ENCODE data around the gene GRWD1.
"Not testable (repeated sequence)": the region's sequence is repeated elsewhere in the genome, so short reads cannot be mapped to it uniquely, and the experiment has no call there.

Gene GRWD1

GRCh38 chr19:48481846-48482639, 36.3 kb downstream of the GRWD1 start:
- TF ChIP-seq CTCF (conservative IDR thresholded peaks at IDR 0.05) = no peak
- H3K27ac ChIP-seq = peak overlapping the region; percentile 50

- TF ChIP-seq CTCF (conservative IDR thresholded peaks at IDR 0.05) = no peak
- H3K27ac ChIP-seq = no peak overlapping the region
Measured at GRCh38 chr19:48483301-48483700, 37.5 kb downstream of the GRWD1 start.

GRCh38 chr19:48484247-48484893, 38.6 kb downstream of the GRWD1 start:
- no peak for TF ChIP-seq CTCF (conservative IDR thresholded peaks at IDR 0.05)
- no peak overlapping the region for H3K27ac ChIP-seq

GRCh38 chr19:48484931-48485612, 39.3 kb downstream of the GRWD1 start:
- TF ChIP-seq CTCF (conservative IDR thresholded peaks at IDR 0.05) = no peak
- no peak overlapping the region for H3K27ac ChIP-seq

GRCh38 chr19:48486706-48487105, 40.9 kb downstream of the GRWD1 start:
- not testable (repeated sequence) for H3K27ac ChIP-seq

GRCh38 chr19:48487544-48487943, 41.8 kb downstream of the GRWD1 start:
- TF ChIP-seq CTCF (conservative IDR thresholded peaks at IDR 0.05) = no peak
- H3K27ac ChIP-seq = no peak overlapping the region

- no peak overlapping the region for H3K27ac ChIP-seq
- no peak for TF ChIP-seq CTCF (conservative IDR thresholded peaks at IDR 0.05)
Measured at GRCh38 chr19:48487948-48488347, 42.2 kb downstream of the GRWD1 start.

GRCh38 chr19:48488478-48488877, 42.7 kb downstream of the GRWD1 start:
- not testable (repeated sequence) for H3K27ac ChIP-seq
